ENCODE results near the gene QSOX2. TPM values are rescaled to one million over a fixed set of nuclear protein-coding genes. Genes with fewer than 3 reads are reported as not detected.

Gene QSOX2
- total RNA-seq, 4 donors from 2014 or later: 5.1 to 23.9 (median 7.4) TPM

DNA sequence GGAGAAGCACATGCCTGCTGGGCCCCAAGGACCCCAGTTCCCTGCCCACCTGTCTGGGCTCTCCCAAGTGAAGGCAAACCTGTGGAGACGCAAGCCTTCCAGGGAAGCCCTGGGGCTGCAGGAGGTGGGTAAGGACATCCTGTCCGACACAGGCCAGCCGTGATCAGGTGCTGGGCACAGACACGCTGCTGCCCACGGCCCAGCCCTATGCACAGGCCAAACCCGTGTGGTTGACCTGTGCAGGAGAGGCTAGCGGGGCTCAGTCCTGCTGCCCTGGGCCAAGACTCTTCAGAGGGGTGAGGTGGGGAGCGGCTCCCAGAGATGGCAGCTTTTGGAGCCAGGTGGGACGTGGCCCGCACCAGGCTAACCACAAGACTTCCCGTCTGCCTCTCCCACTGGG is 55.0 kb downstream of the QSOX2 start:
- H3K36me3 ChIP-seq: no peaks in the 10 kb centered on the region
- H3K27ac ChIP-seq: no peak overlapping the region
- TF ChIP-seq, protein P1, sequence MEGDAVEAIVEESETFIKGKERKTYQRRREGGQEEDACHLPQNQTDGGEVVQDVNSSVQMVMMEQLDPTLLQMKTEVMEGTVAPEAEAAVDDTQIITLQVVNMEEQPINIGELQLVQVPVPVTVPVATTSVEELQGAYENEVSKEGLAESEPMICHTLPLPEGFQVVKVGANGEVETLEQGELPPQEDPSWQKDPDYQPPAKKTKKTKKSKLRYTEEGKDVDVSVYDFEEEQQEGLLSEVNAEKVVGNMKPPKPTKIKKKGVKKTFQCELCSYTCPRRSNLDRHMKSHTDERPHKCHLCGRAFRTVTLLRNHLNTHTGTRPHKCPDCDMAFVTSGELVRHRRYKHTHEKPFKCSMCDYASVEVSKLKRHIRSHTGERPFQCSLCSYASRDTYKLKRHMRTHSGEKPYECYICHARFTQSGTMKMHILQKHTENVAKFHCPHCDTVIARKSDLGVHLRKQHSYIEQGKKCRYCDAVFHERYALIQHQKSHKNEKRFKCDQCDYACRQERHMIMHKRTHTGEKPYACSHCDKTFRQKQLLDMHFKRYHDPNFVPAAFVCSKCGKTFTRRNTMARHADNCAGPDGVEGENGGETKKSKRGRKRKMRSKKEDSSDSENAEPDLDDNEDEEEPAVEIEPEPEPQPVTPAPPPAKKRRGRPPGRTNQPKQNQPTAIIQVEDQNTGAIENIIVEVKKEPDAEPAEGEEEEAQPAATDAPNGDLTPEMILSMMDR (IDR thresholded peaks at IDR 0.05): no peak
- no peak for TF ChIP-seq POLR2A (IDR thresholded peaks at IDR 0.05)
- peaks cover 0 to 29% of the 10 kb centered on the region in 2 donors for H3K27me3 ChIP-seq
- H3K4me3 ChIP-seq: no peak overlapping the region
- no peaks in the 10 kb centered on the region for H3K9me3 ChIP-seq
- no peaks in the 10 kb centered on the region for H3K4me1 ChIP-seq
- no peak for DNase-seq

DNA sequence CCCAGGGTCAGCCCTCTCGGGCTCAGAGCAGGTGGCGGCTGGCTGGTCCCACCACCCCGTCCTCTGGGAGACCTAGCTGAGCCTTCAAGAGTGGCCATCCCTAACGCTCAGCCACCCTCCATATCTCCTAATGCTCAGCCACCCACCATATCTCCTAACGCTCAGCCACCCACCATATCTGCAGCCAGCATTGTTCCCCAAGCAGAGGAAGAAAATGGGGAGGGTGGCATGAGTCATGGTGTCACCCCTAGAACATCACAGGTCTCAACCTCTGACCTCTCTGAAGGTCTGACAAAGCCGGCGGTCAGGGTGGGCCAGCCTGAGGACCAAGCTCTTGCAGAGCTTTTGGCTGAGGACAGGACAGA is 55.4 kb downstream of the QSOX2 start:
- H3K9me3 ChIP-seq: no peaks in the 10 kb centered on the region

DNA sequence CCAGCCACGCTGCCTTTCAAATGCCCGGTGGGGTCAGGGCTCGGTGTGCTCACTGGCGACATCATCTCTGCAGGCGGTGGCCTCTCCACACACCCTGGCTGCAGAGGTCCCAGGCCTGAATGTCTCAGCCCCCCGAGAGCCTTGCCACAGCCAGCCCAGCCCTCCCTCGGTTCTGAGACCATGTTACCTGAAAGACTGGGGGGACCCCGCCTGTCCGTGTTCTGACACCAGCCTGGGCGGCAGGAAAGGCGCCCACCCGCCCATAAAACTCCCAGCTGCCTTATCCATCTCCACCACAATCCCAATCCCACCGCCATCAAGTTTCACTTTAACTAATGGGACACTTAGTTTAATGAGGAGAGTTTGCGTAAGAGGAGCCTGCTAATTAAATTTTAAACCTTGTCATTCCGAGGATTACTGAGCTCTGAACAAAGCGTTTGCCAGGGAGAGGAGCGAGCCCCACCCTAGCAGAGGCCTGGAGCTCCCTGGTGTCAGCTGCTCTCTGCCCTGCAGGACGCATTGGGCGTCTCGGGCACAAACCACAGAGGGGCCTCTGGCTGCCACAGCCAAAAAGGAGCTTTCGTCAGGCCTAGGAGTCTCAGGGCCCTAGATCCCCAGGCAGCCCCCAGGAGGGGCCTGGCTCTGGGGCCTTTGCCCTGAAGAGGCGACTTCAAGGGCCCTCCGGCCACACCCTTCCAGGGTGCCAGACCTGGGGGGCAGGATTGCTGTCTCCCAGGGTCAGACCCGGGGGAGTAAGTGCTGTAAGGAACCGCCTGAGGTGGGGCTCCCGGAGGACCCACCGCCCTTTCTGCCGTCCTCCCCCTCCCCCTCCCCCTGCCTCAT is 56.0 kb downstream of the QSOX2 start:
- Histone ChIP-seq H3K27me3 (peaks cover 0 to 26% of the 10 kb centered on the region in 2 donors), H3K9me3 (no peaks in the 10 kb centered on the region), H3K27ac (no peak overlapping the region), H3K36me3 (no peaks in the 10 kb centered on the region), H3K4me3 (no peak overlapping the region), H3K4me1 (no peaks in the 10 kb centered on the region)
- TF ChIP-seq, protein P1 (IDR thresholded peaks at IDR 0.05): no peak
- no peak for TF ChIP-seq POLR2A (IDR thresholded peaks at IDR 0.05)
- DNase-seq: no peak

More for the DNA sequence above, 55.4 kb downstream of the QSOX2 start:
- TF ChIP-seq, protein P1 (IDR thresholded peaks at IDR 0.05): no peak
- no peak for TF ChIP-seq POLR2A (IDR thresholded peaks at IDR 0.05)
- no peaks in the 10 kb centered on the region for H3K4me1 ChIP-seq
- no peak for DNase-seq
- peaks cover 0 to 26% of the 10 kb centered on the region in 2 donors for H3K27me3 ChIP-seq
- no peak overlapping the region for H3K4me3 ChIP-seq
- H3K36me3 ChIP-seq: no peaks in the 10 kb centered on the region
- no peak overlapping the region for H3K27ac ChIP-seq

DNA sequence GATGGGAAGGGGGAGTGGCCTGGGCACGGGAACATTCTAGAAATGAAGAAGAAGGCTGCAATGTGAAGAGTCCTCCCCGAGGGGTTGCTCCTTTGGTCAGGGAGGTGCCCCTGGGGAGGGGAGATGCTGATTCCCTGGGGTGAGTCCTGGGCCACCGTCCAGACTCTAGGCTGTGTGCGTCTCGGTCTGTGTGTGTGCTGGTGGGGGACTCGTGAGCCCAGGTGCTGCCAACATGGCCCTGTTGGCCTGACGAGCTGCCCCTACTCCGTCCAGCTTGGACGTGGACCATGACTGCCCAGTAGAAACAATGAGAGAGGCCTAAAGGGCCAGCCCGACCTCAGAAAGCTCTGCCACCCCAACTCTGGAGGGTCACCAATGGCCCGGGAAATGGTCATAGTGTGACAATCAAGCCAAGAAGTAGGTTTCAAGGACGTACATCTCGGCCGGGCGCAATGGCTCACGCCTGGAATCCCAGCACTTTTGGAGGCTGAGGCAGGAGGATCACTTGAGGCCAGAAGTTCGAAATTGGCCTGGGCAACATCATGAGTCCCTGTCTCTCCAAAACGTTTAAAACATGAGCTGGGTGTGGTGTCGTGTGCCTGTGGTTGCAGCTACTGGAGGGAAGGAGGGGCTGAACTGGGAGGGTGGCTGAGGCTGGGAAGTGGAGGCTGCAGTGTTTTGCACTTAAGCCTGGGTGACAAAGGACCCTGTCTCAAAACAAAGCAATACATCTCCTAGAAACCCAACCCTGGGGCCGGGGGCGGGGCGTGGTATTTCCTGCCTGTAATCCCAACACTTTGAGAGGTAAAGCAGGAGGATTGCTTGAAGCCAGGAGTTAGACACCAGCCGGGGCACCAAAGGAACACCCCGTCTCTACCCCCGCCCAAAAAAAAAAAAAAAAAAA is 57.7 kb downstream of the QSOX2 start:
- no peaks in the 10 kb centered on the region for H3K4me1 ChIP-seq
- no peak for DNase-seq
- TF ChIP-seq POLR2A (IDR thresholded peaks at IDR 0.05): no peak
- TF ChIP-seq, protein P1 (IDR thresholded peaks at IDR 0.05): no peak
- H3K9me3 ChIP-seq: no peaks in the 10 kb centered on the region
- peaks cover 0 to 11% of the 10 kb centered on the region in 2 donors for H3K27me3 ChIP-seq
- H3K27ac ChIP-seq: no peak overlapping the region
- H3K4me3 ChIP-seq: no peak overlapping the region
- no peaks in the 10 kb centered on the region for H3K36me3 ChIP-seq

DNA sequence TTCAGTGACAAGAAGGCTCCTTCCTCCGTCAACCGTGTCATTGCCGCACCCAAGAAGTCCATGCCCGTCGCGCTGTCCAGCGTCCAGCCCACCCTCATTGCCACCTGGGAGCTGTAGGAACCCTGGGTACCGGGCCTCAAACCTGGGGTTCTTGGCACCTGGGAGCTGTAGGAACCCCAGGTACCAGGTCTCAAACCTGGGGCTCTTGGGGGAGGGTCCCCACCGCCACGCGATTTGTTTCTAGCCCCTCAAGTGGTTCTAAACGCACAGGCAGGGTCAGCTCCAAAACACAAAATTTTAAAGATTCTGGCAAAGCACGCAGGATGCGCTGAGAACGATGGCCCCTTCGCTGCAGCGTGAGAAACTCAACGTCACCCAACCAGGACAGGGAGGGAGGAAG is 58.4 kb downstream of the QSOX2 start:
- no peaks in the 10 kb centered on the region for H3K9me3 ChIP-seq
- H3K36me3 ChIP-seq: no peaks in the 10 kb centered on the region
- no peak overlapping the region for H3K4me3 ChIP-seq
- TF ChIP-seq POLR2A (IDR thresholded peaks at IDR 0.05): no peak
- TF ChIP-seq, protein P1 (IDR thresholded peaks at IDR 0.05): no peak
- no peaks in the 10 kb centered on the region for H3K4me1 ChIP-seq
- peaks cover 0 to 4% of the 10 kb centered on the region in 2 donors for H3K27me3 ChIP-seq
- no peak for DNase-seq
- no peak overlapping the region for H3K27ac ChIP-seq

Measured in Peyer's patch (tissue), 4 donors.